NB4 (cell line): Measurements from ENCODE around the gene CORO1C.
A peak's percentile ranks its signal among the peaks of the same experiment; 100 is the strongest.

ENCODE experiments used
- MAX ChIP-seq: IDR thresholded peaks from 2 replicates; pipeline ENCODE4 v1.6.1; 2011; ENCODE audit warnings: low read depth, low read length
- POLR2A ChIP-seq: IDR thresholded peaks from 2 replicates; pipeline ENCODE4 v1.6.1; 2011; ENCODE audit warnings: mild to moderate bottlenecking; ENCODE audit not compliant: insufficient read length; ENCODE audit errors: extremely low read depth
- TF ChIP-seq, protein P1 (sequence below): IDR thresholded peaks from one replicate; pipeline ENCODE4 v1.5.1; 2012; ENCODE audit warnings: low read depth, low read length

DNA sequence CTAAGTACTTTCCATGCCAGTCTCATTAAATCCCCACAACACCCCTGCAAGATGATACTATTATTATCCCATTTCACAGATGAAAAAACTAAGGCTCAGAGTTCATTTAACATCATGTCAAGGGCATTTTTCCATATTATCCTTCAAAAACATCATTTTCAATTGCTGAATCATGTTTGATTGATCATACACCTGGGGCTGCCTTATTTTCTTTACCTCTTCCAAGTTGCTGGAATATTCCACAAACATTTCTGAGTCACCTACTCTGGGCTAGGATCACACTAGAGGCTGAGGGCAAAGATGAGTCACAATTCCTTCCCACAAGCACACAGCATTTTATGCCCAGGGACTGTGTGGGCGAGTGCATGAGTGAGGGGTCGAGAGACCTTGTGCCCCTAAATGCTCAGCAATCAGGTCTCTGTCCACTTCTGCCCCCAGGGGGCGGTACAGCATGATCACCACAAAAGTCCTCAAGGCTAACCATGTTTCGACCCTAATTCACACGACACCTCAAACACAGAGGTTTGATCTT is 119.4 kb downstream of the CORO1C start:
- TF ChIP-seq, protein P1, sequence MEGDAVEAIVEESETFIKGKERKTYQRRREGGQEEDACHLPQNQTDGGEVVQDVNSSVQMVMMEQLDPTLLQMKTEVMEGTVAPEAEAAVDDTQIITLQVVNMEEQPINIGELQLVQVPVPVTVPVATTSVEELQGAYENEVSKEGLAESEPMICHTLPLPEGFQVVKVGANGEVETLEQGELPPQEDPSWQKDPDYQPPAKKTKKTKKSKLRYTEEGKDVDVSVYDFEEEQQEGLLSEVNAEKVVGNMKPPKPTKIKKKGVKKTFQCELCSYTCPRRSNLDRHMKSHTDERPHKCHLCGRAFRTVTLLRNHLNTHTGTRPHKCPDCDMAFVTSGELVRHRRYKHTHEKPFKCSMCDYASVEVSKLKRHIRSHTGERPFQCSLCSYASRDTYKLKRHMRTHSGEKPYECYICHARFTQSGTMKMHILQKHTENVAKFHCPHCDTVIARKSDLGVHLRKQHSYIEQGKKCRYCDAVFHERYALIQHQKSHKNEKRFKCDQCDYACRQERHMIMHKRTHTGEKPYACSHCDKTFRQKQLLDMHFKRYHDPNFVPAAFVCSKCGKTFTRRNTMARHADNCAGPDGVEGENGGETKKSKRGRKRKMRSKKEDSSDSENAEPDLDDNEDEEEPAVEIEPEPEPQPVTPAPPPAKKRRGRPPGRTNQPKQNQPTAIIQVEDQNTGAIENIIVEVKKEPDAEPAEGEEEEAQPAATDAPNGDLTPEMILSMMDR, result peak; percentile 91
- no peak for TF ChIP-seq POLR2A
- peak; percentile 34; the same call in 1 of the 2 replicates for TF ChIP-seq MAX
